GM12865 (cell line): ENCODE measurements around the gene DLG3.
A peak's percentile ranks its signal among the peaks of the same experiment; 100 is the strongest.
"Not testable (repeated sequence)": the region's sequence is repeated elsewhere in the genome, so short reads cannot be mapped to it uniquely, and the experiment has no call there.

Source experiments
- DNase-seq: peaks from one replicate; pipeline ENCODE4 v3.0.0; 2010; ENCODE audit warnings: low read depth
- H3K4me3 ChIP-seq: 2 replicates; pipeline ENCODE4 v1.5.1; 2011; ENCODE audit warnings: mild to moderate bottlenecking, low read depth, low read length, control low read depth
- TF ChIP-seq, protein P1 (sequence below): IDR thresholded peaks from 2 replicates; pipeline ENCODE4 v1.5.1; 2011; ENCODE audit warnings: low read length, control low read depth, low read depth, inconsistent platforms; ENCODE audit not compliant: insufficient read depth; ENCODE audit errors: missing control alignments

Gene DLG3

DNA sequence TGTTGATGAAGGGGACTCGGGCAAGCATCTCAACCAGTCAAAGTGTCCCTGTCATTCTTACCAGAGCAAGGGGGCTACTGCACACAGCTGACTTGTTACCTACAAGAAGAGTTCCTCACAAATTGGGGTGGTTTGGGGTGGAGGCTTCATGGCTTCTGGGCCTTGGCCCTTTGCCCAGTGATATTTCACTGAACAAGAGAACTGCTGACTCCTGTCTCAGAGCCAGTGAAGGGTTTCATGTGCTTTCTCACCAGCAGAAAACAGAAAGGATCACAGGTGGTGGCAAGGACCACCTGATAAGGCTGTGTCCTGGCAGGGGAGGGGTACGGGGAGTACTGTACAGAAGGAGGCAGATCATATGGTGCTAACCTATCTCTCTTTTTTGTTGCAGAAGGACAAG, 53.5 kb downstream of the DLG3 start:
- TF ChIP-seq, protein P1, sequence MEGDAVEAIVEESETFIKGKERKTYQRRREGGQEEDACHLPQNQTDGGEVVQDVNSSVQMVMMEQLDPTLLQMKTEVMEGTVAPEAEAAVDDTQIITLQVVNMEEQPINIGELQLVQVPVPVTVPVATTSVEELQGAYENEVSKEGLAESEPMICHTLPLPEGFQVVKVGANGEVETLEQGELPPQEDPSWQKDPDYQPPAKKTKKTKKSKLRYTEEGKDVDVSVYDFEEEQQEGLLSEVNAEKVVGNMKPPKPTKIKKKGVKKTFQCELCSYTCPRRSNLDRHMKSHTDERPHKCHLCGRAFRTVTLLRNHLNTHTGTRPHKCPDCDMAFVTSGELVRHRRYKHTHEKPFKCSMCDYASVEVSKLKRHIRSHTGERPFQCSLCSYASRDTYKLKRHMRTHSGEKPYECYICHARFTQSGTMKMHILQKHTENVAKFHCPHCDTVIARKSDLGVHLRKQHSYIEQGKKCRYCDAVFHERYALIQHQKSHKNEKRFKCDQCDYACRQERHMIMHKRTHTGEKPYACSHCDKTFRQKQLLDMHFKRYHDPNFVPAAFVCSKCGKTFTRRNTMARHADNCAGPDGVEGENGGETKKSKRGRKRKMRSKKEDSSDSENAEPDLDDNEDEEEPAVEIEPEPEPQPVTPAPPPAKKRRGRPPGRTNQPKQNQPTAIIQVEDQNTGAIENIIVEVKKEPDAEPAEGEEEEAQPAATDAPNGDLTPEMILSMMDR, result no peak
- H3K4me3 ChIP-seq, result no peak overlapping the region

DNA sequence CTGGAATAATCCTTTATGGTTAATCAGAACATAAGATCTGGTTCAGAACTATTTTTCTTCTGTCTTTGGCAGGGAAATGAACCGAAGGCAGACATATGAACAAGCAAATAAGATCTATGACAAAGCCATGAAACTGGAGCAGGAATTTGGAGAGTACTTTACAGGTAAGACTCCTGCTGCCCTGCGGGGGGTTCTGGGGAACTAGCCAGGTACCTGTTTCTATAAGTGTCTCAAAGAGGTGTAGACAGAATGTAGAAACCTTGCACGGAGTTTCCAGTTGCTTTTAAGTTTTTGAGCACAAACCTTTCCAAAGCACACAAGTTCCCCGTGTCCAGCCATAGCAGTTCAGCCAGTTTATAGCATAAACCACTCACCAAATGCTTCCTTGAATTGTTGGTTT, 56.2 kb downstream of the DLG3 start:
- TF ChIP-seq, protein P1, result no peak
- no peak for DNase-seq
- no peak overlapping the region for H3K4me3 ChIP-seq

More for the DNA sequence above, 53.5 kb downstream of the DLG3 start:
- no peak for DNase-seq

DNA sequence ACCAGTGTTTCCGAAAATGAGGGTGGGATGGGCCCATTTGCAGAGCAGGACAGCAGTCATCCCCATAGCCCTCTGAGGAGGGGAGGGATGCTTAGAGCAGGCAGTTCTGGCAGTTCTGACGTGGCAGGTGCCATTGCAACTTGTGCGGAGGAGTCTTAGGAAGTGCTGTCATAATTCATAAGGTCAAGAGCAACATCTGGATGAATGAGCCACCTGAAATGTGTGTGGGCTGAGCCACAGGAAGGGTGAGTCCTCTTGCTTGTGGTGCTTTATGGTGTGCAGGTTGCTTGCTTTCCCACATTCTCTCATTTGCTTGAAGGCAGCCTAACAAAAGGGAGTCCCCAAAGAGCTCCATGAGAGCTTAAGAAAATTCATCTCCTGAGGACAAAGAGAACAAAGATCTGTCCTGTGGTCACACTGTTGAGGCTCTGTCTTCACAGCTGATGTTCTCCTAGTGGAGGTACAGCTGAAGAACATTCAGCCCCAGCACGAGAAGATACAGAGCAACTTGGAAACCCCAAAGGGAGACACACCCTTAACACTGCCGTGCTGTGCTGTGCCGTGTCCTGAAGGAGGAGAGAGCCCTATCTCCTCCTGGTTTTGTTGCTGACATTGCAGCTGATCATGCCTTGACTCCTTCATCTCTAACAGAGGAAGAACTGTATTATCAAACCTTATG, 60.3 kb downstream of the DLG3 start:
- peak; percentile 24 for DNase-seq
- TF ChIP-seq, protein P1, result no peak
- no peak overlapping the region for H3K4me3 ChIP-seq

DNA sequence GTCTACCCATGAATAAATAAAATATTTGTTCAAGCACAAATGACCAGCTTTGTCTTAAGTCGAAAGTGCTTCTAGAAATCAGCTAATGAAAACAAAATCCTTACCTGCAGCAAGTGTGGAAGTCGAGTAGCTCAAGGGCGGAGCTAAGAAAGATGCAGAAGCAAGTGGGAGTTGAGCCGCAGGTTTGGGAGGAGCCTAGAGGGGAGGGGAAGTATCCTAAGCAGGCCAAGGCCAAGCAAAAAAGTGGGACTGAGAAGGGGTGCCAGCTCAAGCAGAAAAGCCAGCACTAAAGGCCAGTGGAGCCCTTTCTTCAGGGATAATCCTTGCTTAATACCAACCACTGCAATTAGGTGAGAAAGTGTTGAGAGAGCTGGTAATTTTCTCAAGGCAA, 60.8 kb downstream of the DLG3 start:
- TF ChIP-seq, protein P1, result no peak
- DNase-seq, result no peak

DNA sequence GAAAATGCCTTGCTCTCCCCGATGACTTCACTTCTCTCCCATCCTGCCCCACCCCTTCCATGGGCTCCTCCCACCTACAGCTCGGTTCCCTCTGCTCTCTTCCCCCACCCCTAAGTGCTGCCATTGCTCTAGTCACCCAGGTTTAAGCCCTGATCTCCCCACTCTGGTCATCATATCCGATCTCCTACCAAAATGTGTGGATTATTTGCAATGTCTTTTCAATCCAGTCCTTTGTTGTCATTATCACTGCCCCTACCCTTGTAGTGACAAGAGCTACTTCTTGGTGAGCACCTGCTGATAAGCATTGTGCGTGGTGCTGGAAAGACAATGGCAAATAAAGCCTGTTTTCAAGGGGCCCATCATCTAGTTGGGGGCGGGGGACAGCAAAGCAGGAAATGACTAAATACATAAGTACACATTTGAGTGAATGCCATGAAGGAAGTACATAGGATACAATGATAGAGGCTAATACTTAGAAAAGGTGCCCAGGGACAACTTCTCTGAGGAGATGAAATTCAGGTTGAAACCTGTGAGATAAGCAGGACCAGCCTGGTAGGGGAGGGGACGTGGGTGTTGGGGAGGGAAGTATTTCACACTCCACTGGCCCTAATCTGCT, 63.8 kb downstream of the DLG3 start:
- no peak overlapping the region for H3K4me3 ChIP-seq
- TF ChIP-seq, protein P1, result no peak
- DNase-seq, result peak; percentile 36

More for the DNA sequence above, 60.8 kb downstream of the DLG3 start:
- no peak overlapping the region for H3K4me3 ChIP-seq

DNA sequence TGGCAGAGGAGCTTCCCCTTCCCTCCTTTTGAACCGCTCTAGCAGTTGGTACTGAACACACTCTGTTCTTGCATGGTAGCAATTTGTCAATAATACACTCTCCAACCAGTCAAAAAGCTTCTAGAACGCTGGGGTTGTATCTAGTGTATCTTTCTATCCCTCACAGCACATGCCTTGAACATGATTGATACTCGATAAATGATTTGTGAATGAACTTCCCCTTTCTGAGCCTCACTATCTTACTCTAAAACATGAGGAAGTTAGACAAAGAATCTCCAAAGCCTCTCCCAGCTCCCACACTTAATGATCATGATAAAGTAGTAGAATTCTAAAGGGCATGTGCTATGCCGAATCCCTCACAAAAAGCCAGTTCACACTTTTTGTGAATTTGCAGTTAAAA, 64.4 kb downstream of the DLG3 start:
- no peak for DNase-seq
- TF ChIP-seq, protein P1, result no peak

DNA sequence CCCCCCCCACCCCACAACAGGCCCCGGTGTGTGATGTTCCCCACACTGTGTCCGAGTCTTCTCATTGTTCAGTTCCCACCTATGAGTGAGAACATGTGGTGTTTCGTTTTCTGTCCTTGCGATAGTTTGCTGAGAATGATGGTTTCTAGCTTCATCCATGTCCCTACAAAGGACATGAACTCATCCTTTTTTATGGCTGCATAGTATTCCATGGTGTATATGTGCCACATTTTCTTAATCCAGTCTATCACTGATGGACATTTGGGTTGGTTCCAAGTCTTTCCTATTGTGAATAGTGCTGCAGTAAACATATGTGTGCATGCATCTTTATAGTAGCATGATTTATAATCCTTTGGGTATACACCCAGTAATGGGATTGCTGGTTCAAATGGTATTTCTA, 70.6 kb downstream of the DLG3 start:
- H3K4me3 ChIP-seq, DNase-seq: not testable (repeated sequence)

More for the DNA sequence above, 64.4 kb downstream of the DLG3 start:
- H3K4me3 ChIP-seq, result no peak overlapping the region

DNA sequence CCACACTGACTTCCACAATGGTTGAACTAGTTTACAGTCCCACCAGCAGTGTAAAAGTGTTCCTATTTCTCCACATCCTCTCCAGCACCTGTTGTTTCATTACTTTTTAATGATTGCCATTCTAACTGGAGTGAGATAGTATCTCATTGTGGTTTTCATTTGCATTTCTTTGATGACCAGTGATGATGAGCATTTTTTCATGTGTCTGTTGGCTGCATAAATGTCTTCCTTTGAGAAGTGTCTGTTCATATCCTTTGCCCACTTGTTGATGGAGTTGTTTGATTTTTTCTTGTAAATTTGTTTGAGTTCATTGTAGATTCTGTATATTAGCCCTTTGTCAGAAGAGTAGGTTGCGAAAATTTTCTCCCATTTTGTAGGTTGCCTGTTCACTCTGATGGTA, 71.1 kb downstream of the DLG3 start:
- H3K4me3 ChIP-seq, DNase-seq: not testable (repeated sequence)
